HG03521 (cell line): ENCODE results near the gene ZNF777.

Experiments used
- ATAC-seq: cut with Tn5 transposase; IDR thresholded peaks from one replicate; pipeline ENCODE4 v1.9.1; 2021; ENCODE audit warnings: mild to moderate bottlenecking, moderate library complexity; ENCODE audit not compliant: unreplicated experiment

Gene ZNF777

GRCh38 chr7:149477494-149478443 is 16.9 kb upstream of the ZNF777 start:
- ATAC-seq, result no peak

GRCh38 chr7:149476791-149477190 is 15.9 kb upstream of the ZNF777 start:
- ATAC-seq, result no peak

DNA sequence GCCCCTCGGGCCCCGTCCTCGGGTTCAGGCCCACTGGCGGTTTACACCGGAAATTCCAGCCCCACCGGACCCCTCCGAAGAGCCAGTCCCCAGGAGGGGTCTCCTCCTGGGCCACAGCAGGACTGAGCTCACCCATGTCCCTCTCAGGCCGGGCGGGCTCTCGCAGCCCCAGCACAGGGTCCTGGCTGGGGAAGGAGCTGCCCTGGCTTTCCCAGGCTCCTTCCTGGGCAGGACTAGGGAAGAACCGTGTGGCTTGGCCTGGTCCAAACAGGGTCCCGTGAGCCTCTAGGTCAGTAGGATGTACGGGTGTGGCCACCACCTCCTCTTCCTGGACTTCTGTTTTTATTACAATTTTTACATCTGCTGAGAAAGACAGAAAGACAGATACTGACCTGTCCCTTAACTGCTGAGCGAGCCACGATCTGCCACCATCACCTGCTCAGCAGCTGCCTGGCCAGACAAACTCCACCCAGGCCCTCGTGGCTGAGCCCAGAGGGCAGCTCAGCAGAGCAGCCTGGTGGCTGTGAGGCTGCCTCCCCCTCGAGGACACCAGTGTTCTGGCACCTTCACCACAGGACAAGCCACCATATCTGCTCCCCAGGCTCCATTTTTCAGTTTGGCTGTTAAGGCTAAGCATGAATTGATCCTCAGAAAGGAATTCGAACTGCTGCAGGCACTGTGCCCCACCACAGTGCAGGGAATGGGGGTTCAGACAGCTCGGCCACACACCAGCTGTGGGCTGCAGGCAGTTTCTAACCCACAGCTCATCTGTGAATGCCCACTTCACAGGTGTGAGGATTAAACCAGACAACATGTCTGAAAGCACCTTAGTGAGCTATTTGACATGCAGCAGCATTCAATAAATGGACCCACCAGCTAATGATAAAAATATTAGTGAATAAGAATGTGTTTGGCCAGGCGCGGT is 14.5 kb upstream of the ZNF777 start:
- no peak for ATAC-seq

DNA sequence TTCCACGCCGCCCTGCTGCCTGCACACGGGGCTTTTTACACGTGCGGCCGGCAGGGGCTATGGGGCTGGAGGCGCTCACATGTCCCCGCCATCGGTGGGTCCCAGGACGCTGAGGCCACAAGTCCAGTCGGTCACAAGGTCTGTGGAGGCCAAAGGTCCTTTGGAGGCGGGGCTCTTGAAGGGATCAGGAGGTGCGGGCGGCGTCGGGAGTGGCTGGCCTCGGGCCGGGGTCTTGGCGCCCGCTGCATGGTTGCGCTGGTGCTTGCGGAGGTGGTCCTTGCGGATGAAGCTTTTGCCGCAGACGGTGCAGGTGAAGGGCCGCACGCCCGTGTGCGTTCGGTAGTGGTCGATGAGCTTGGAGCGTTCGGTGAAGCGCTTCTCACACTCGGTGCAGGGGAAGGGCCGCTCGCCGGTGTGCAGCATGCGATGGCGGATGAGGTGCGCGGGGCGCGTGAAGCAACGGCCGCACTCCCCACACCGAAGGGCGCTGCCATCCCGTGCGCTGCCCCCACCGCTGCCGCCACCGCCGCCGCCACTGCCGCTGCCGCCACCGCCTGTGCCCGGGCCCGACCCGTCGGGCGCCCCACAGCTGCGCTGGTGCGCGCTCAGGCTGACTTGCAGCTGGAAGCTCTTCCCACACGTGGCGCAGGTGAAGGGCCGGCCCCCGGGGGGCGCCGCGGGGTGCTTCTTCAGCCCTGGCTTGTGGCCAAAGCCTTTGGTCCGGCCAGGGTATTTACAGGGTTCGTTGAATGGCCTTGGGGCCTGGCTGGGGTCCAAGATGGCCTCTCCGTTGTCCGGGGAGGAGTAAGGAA is 13.7 kb upstream of the ZNF777 start:
- no peak for ATAC-seq

DNA sequence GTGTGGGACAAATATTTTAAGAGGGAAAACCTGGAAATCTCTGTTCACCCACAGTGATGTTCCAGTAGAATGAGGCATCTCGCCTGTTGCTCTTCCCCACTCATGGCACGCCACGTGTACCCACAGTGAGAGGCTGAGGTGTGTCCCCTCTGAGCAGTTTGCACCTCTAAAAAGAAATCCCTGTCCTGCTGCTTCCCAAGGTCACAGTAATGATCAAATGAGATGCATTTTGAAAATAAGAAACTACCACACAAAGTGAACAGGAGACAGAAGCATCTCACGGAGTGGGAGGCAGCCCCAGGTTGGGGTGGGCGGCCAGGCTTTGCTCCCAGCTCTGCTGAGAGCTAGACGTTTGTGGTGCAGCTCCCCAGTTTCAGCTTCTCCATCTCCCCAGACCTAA is 12.4 kb upstream of the ZNF777 start:
- no peak for ATAC-seq

DNA sequence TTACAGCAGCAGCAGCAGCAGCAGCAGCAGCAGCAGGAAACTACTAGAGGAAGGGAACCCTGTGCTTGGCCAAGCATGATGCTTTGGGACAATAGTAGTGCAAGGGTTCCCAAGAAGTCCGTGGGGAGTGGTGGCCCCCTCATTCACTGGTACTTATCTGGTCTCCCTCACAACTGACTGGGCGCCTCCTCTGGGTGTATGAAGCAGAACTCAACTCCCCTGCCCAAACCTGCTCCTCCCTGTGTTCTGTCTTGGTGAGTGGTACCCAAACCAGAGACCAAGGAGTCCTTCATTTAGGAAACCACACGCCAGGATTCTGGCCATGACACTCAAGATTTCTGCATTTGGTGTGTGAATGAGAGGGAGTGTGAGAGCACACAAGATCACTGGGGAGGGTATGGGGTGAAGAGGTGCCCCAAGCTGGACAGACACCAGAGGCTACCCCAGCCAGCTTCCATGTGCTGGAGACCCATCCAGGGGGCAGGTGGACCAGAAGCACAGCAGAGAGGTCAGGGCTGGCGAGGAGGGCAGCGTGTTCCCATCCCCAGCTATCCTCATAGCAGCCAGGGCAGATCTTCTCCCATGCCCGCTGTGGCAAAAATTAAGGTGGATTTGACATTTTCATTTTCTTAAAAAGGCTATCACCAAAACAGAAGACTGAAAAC is 10.6 kb upstream of the ZNF777 start:
- no peak for ATAC-seq

GRCh38 chr7:149469806-149470205 is 8.9 kb upstream of the ZNF777 start:
- ATAC-seq, result no peak

GRCh38 chr7:149468208-149468607 is 7.3 kb upstream of the ZNF777 start:
- no peak for ATAC-seq

DNA sequence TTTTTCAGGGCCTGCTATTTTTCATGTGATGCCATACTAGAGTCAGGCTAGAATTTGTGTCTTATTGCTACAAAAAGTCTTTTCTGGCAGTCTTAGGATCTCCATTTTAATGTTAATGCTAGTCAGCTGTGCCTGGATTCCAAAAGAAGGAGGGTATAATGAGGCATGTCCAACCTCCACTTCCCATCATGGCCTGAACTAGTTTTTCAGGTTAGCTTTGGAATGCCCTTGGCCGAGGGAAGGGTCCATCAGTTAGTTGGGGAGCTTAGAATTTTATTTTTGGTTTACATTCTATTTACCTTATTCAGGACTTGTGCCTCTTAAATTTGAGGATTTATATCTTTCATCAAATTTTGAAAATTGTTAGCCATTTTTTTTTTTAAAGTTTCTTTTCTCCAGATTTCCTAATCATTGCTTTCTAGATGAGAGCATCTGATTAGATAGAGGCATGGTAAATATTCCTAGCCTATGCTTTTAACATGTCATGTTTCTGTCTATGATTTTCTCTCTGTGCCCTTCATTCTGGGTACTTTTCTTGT is 6.5 kb upstream of the ZNF777 start:
- ATAC-seq, result no peak

GRCh38 chr7:149466364-149466763 is 5.5 kb upstream of the ZNF777 start:
- ATAC-seq, result no peak

DNA sequence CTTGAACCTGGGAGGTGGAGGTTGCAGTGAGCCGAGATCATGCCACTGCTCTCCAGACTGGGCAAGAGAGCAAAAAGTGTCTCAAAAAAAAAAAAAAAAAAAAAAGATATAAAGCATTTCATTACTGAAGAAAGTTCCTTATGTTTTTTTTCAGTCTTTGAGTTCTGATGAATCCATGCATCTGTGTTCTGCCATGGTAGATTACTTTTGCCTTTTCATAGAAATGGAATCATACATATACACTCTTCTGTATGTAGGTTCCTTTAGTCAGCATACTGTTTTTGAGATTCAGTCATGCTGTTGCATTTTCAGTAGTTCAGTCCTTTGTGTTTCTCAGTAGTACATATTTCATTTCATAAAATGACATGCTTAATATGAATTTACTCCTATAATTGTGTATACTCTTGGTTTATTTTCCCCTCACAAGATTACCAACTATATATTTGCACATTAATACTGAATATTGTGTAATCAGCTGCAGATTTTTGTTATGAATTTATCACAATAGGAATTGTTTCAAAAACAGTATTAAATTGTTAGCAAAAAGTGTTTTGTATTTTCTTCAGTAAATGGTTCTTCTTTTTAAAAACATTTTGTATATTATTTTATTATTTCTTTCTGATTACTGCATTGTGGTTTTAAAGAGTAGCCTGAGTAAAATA is 2.8 kb upstream of the ZNF777 start:
- ATAC-seq, result no peak

GRCh38 chr7:149462101-149462520 is 1.2 kb upstream of the ZNF777 start:
- no peak for ATAC-seq

- peak; percentile 42 for ATAC-seq
These were observed 1.1 kb downstream of the ZNF777 start for GRCh38 chr7:149459540-149460452.

- no peak for ATAC-seq
These were observed 1.7 kb downstream of the ZNF777 start for GRCh38 chr7:149459201-149459539.

DNA sequence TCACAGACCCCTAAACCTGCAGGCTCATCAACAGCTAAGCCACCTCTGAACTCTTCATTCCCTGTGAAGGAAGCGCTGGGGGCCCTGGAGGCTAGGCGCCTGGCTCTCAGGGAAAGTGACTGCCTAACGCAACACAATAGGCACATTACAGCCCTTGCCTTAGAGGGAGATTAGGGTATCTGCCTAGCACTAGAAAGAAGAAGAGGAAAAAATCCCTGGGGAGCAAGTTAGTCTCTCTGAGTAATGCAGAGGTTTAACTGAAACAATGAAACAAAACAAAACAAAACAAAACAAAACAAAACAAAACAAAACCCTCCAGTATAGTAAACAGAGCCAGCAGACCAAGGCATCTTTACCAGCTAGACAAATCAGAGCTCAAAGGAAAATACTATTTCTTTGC is 2.6 kb downstream of the ZNF777 start:
- ATAC-seq, result no peak

GRCh38 chr7:149457766-149458165 is 3.1 kb downstream of the ZNF777 start:
- ATAC-seq, result no peak

DNA sequence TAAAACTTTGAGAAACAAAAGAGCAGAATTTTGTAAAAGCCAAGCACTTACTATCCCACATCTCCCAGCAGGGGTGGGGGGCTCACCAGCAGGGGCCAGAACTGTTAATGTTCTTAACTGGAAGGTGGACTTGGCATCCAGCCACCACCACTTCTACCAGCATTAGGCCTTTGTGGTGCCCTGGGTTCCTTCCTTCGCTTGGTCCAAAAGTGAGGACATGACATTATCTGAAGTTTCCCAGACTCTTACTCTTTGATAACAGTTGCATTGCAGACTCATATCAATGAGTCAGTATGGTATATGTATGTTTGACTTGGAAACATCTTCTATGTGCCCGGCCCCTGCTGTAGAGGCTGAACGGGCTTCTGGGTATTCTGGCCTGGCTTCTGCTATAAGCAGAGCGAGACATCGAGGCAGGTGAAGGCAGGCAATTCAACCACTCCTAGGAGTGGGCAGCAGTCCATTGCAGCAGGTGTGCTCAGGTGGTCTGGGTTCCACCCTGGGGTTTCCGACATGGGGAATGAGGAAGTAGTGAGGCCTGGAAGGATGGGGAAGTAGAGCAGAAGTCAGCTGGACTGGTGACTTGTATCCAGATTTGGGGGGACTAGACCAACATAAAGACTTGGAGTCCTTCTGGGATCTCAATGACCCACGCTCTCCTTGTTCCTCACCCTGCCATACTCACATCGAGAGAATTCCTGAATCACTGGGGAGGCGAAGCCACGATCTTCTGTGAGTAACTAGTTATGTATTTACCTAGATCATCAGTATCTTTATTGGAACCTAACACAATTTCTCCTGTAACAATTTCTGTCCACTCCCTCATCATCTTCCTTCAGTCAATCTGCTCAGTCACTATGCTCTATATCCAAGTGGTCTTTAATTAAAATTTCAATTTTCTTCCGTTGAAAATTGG is 4.1 kb downstream of the ZNF777 start:
- no peak for ATAC-seq
